PFSK-1 (cell line): Measurements from ENCODE around the gene ZNF780B.

Source experiments
- FOXP2 ChIP-seq: optimal IDR thresholded peaks from 2 replicates; pipeline ENCODE3; 2011; ENCODE audit warnings: borderline replicate concordance, control low read depth, inconsistent platforms; ENCODE audit not compliant: insufficient read depth; ENCODE audit errors: extremely low read length, extremely low read depth
- POLR2AphosphoS5 ChIP-seq: IDR thresholded peaks from 2 replicates; pipeline ENCODE4 v1.6.1; 2012; ENCODE audit warnings: low read depth, mild to moderate bottlenecking, control low read depth, low read length, moderate library complexity
- REST ChIP-seq, 2 experiments: IDR thresholded peaks; 2 replicates each; pipeline versions ENCODE4 v1.6.1 to v1.8.0; 2011 to 2012; ENCODE audit warnings: low read depth in 2 of 2, low read length in 2 of 2, control low read depth in 1 of 2, inconsistent platforms in 1 of 2, mild to moderate bottlenecking in 1 of 2, moderate library complexity in 1 of 2; ENCODE audit not compliant: insufficient read depth in 1 of 2
- SIN3A ChIP-seq: IDR thresholded peaks from 2 replicates; pipeline ENCODE4 v1.6.1; 2012; ENCODE audit warnings: mild to moderate bottlenecking, low read length, moderate library complexity, borderline replicate concordance; ENCODE audit not compliant: insufficient read depth
- TAF1 ChIP-seq: IDR thresholded peaks from 2 replicates; pipeline ENCODE4 v1.6.1; 2012; ENCODE audit warnings: low read length, control low read depth, borderline replicate concordance; ENCODE audit not compliant: insufficient read depth

The ZNF780B gene

GRCh38 chr19:40057166-40057565, 1.1 kb upstream of the ZNF780B start:
- TF ChIP-seq FOXP2 (no peak), POLR2AphosphoS5 (no peak), SIN3A (no peak), REST (IDR thresholded peaks at IDR 0.05; ENCODE audit: insufficient read depth in 1 of 2, low read depth in 2 of 2, low read length in 2 of 2) (no peak), TAF1 (no peak)

DNA sequence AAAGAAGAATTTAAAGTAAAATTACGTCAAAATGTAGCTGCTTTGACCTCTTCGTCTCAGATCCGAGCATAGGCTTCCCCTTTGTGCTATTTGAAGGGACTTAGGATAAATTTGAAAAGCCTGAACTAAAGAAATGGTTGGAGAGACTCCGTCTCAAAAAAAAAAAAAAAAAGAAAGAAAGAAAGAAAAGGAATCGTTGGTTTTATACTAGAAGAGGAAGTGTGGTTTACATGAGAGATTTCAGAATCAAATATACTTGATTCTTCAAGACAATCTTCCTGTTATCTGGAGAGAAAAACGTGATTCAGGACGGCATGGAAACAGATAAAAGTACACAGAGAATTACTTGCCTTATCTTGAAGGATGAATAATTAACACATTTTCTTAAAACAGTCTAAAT, 474 bp upstream of the ZNF780B start:
- TF ChIP-seq SIN3A (no peak), REST (IDR thresholded peaks at IDR 0.05; ENCODE audit: insufficient read depth in 1 of 2, low read depth in 2 of 2, low read length in 2 of 2) (no peak), TAF1 (no peak), FOXP2 (no peak), POLR2AphosphoS5 (no peak)

DNA sequence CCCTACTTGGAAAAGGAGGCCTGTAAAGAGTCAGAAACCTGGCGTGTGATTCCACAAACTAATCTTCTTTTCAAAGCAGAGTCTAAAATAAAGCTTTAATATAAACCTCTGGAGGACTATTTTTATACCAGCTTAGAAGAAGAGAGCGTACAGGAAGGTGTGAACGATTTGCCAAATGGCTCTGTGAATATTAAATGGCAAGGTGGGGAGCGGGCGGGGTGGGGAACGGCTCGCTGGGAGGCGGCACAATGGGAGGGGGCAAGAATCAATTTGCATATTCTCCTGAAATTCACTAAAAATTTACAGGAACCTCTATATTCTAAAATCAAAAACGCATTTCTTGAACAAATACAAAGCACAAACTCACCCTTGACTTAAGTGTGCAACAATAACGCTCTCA, 982 bp downstream of the ZNF780B start:
- TF ChIP-seq TAF1 (no peak), FOXP2 (no peak), REST (IDR thresholded peaks at IDR 0.05; ENCODE audit: insufficient read depth in 1 of 2, low read depth in 2 of 2, low read length in 2 of 2) (no peak), SIN3A (no peak), POLR2AphosphoS5 (no peak)

DNA sequence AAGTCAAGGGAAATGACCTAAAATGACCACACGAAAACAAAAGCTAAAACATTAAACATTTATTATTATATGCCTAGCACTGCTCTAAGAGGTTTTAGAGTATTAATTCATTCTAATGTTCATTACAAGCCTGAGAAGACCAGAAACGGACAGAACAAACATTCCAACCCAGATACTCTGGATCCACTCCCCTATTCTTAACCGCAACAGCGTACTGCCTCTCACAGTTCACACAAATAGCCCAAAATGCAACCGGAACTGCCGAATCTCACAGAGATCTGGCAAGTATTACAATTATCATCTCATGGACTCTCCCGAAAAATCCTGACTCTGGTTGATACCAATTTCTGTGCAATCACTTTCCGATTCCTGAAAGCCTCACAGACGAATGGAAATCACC, 1.4 kb downstream of the ZNF780B start:
- TF ChIP-seq TAF1 (no peak), REST (IDR thresholded peaks at IDR 0.05; ENCODE audit: insufficient read depth in 1 of 2, low read depth in 2 of 2, low read length in 2 of 2) (no peak), POLR2AphosphoS5 (no peak)

GRCh38 chr19:40053491-40053890, 2.5 kb downstream of the ZNF780B start:
- TF ChIP-seq POLR2AphosphoS5, result no peak
- no peak for TF ChIP-seq FOXP2
- TF ChIP-seq SIN3A, result no peak
- no peak for TF ChIP-seq TAF1
- no peak for TF ChIP-seq REST (IDR thresholded peaks at IDR 0.05; ENCODE audit: insufficient read depth in 1 of 2, low read depth in 2 of 2, low read length in 2 of 2)
